HFFc6 (cell line): ENCODE results near the gene ERP29. TPM values are rescaled to one million over a fixed set of nuclear protein-coding genes. Genes with fewer than 3 reads are reported as not detected.
A peak's percentile ranks its signal among the peaks of the same experiment; 100 is the strongest.
"Not testable (repeated sequence)": the region's sequence is repeated elsewhere in the genome, so short reads cannot be mapped to it uniquely, and the experiment has no call there.

ENCODE experiments used
- DNase-seq: peaks from one replicate; pipeline ENCODE4 v3.0.0-alpha.2; 2018
- H3K27ac Mint-ChIP-seq: 2 replicates; pipeline ENCODE4 v1.8.0; 2020; ENCODE audit warnings: mild to moderate bottlenecking, mixed read lengths
- H3K27me3 Mint-ChIP-seq: 2 replicates; pipeline ENCODE4 v1.8.0; 2021; ENCODE audit warnings: mild to moderate bottlenecking, moderate library complexity, mixed read lengths; ENCODE audit not compliant: insufficient read depth
- H3K36me3 Mint-ChIP-seq: 2 replicates; pipeline ENCODE4 v1.8.0; 2021; ENCODE audit warnings: low read depth, mixed read lengths
- H3K4me1 Mint-ChIP-seq: 2 replicates; pipeline ENCODE4 v1.8.0; 2020; ENCODE audit warnings: low read depth, mixed read lengths
- H3K4me3 Mint-ChIP-seq: 2 replicates; pipeline ENCODE4 v1.8.0; 2020; ENCODE audit warnings: mild to moderate bottlenecking, moderate library complexity, mixed read lengths
- H3K9me3 Mint-ChIP-seq: 2 replicates; pipeline ENCODE4 v1.8.0; 2020; ENCODE audit warnings: mild to moderate bottlenecking, mixed read lengths
- total RNA-seq, 6 experiments: library from RNA; stranded (reverse); fragmentation: NEBNext Ultra II Directional; extraction: Animal tissue kit (Norgen Biotek cat#: 25700); gene quantifications; 2 replicates in 1 of 6; 3 replicates in 5 of 6; pipeline ENCODE4 v1.2.3, GENCODE V29; 2021
- TF ChIP-seq, protein P1 (sequence below): fragments of 200-600 bp; sonication (generic); IDR thresholded peaks from 2 replicates; pipeline ENCODE4 v1.5.0; 2021; ENCODE audit warnings: antibody characterized with exemption, mild to moderate bottlenecking

Gene ERP29
- total RNA-seq, 6 experiments from 2014 or later = 84.2 to 94.7 (median 88.4) TPM

DNA sequence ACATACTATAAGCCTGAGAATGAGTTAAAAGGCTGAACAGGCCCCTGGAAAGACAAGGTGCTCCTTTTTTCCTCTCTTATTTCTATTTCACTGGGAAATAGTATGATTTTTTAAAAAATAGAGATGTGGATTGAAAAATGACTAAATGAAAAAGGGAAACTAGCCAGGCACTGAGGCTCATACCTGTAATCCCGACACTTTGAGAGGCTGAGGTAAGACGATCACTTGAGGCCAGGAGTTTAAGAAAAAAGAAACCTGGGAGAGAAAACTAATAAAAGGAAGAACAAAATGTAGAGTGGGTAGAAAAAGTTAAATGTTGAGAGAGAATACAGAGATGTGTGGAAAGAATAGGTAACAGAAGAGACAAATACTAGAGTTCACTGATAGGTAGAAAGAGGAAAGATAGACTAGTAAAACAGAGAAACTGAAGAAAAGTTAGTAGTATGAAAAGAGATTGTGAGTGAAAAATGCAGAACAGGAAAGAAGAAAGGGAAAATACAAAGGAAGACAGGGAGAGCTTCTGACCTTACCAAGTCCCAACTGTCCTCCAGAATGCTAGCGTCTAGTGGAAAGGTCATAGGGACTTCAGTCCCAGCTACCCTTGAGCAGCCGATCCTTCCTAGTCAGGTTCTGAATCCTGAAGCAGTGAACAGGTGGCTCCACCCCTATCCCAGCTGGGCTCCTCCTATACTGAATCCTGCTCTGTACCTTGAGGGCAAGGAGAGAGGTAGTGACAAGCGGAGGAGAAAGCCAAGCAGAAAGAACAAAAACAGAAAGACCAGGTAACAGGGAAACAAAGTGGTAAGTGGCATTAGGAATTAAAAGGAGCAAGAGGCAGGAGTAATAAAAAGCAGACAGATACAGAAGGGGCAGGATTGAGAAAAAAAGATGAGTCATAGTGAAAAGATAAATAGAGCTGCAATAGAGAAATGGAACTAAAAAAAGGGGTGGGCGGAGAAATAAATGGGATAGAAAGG lies 7.5 kb upstream of the ERP29 start:
- Mint-ChIP-seq H3K9me3 (no peaks in the 10 kb centered on the region), H3K4me1 (peaks cover 18% of the 10 kb centered on the region), H3K36me3 (no peaks in the 10 kb centered on the region), H3K4me3 (peak overlapping the region; percentile 13; the same call in 1 of the 2 replicates), H3K27me3 (no peaks in the 10 kb centered on the region), H3K27ac (no peak overlapping the region)
- DNase-seq = no peak
- TF ChIP-seq, protein P1, sequence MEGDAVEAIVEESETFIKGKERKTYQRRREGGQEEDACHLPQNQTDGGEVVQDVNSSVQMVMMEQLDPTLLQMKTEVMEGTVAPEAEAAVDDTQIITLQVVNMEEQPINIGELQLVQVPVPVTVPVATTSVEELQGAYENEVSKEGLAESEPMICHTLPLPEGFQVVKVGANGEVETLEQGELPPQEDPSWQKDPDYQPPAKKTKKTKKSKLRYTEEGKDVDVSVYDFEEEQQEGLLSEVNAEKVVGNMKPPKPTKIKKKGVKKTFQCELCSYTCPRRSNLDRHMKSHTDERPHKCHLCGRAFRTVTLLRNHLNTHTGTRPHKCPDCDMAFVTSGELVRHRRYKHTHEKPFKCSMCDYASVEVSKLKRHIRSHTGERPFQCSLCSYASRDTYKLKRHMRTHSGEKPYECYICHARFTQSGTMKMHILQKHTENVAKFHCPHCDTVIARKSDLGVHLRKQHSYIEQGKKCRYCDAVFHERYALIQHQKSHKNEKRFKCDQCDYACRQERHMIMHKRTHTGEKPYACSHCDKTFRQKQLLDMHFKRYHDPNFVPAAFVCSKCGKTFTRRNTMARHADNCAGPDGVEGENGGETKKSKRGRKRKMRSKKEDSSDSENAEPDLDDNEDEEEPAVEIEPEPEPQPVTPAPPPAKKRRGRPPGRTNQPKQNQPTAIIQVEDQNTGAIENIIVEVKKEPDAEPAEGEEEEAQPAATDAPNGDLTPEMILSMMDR = no peak

DNA sequence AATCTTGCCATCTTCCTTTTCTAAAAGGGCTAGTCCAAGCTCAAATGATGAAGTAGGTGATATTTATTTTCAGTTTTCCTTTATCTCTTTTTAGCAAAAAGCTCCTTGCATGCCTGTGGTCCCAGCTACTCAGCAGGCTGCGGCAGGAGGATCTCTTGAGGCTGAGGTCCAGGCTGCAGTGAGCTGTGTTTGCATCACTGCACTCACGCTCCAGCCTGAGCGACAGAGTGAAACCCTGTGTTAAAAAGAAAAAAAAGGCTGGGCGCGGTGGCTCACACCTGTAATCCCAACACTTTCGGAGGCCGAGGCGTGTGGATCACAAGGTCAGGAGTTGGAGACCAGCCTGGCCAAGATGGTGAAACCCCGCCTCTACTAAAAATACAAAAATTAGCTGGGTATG lies 5.3 kb upstream of the ERP29 start:
- H3K27ac Mint-ChIP-seq = no peak overlapping the region
- TF ChIP-seq, protein P1 = no peak
- peaks cover 3% of the 10 kb centered on the region for H3K27me3 Mint-ChIP-seq
- peaks cover 30% of the 10 kb centered on the region for H3K4me1 Mint-ChIP-seq
- DNase-seq = no peak
- peaks cover 8% of the 10 kb centered on the region for H3K36me3 Mint-ChIP-seq
- H3K9me3 Mint-ChIP-seq = no peaks in the 10 kb centered on the region
- H3K4me3 Mint-ChIP-seq = no peak overlapping the region

DNA sequence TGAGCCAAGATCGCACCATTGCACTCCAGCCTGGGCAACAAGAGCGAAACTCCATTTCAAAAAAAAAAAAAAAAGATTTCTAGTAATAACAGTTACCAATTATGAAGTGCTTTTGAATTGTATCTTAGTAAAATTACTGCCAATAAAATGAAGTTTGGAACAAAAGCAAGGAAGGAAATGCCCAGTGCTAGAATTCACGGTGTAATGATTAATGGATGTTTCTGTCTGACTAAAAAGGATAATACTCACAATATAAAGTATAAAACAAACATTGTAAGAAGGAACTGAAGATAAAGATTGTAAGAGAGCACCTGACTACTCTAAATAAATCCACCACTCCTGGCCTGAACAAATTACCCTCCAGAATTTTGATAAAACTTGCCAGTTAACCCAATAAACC lies 4.3 kb upstream of the ERP29 start:
- Mint-ChIP-seq H3K27ac (no peak overlapping the region), H3K9me3 (no peaks in the 10 kb centered on the region), H3K4me3 (no peak overlapping the region), H3K4me1 (peaks cover 30% of the 10 kb centered on the region), H3K27me3 (peaks cover 3% of the 10 kb centered on the region), H3K36me3 (peaks cover 8% of the 10 kb centered on the region)
- TF ChIP-seq, protein P1 = no peak
- no peak for DNase-seq

DNA sequence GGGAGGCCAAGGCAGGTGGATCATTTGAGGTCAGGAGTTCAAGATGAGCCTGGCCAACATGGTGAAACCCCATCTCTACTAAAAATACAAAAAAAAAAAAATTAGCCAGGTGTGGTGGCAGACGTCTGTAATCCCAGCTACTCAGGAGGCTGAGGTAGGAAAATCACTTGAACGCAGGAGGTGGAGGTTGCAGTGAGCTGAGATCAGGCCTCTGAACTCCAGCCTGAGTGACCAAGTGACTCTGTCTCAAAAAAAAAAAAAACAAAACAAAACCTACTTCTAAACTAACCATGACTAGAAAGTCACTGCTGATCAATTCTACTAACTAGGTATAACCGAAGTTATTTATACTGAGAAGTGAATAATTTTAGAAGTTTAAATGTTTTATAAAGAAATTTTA lies 3.6 kb upstream of the ERP29 start:
- not testable (repeated sequence) for H3K27me3 Mint-ChIP-seq, H3K4me3 Mint-ChIP-seq, H3K9me3 Mint-ChIP-seq, H3K27ac Mint-ChIP-seq, DNase-seq
- Mint-ChIP-seq H3K4me1 (peaks cover 36% of the 10 kb centered on the region), H3K36me3 (peaks cover 14% of the 10 kb centered on the region)

- no peak overlapping the region for H3K27ac Mint-ChIP-seq
- peaks cover 37% of the 10 kb centered on the region for H3K4me1 Mint-ChIP-seq
- TF ChIP-seq, protein P1 = no peak
- no peak for DNase-seq
- H3K36me3 Mint-ChIP-seq = peaks cover 19% of the 10 kb centered on the region
- H3K27me3 Mint-ChIP-seq = peaks cover 3% of the 10 kb centered on the region
- no peak overlapping the region for H3K4me3 Mint-ChIP-seq
- no peaks in the 10 kb centered on the region for H3K9me3 Mint-ChIP-seq
Measured at GRCh38 chr12:112010415-112011344, 2.5 kb upstream of the ERP29 start.
